T-helper 2 cell treated with Interferon-gamma antibody and Interleukin-4, amounts not matched to agents 5 μg/mL and 100 μg/mL, for 36 hours (primary cell): ENCODE measurements around the gene DNTT.

ENCODE experiments used
- DNase-seq: peaks from one replicate; pipeline ENCODE4 v3.0.0; 2021; ENCODE audit warnings: low spot score
- H3K27ac Mint-ChIP-seq: one replicate; pipeline ENCODE4 v1.8.0; 2021; ENCODE audit warnings: mild to moderate bottlenecking, mixed read lengths
- H3K27me3 Mint-ChIP-seq: one replicate; pipeline ENCODE4 v1.8.0; 2021; ENCODE audit warnings: low read depth, mixed read lengths
- H3K36me3 Mint-ChIP-seq: one replicate; pipeline ENCODE4 v1.8.0; 2021; ENCODE audit warnings: low read depth, mixed read lengths
- H3K4me1 Mint-ChIP-seq: one replicate; pipeline ENCODE4 v1.8.0; 2021; ENCODE audit warnings: low read depth, mixed read lengths
- H3K4me3 Mint-ChIP-seq: one replicate; pipeline ENCODE4 v1.8.0; 2022; ENCODE audit warnings: mild to moderate bottlenecking, moderate library complexity, mixed read lengths
- H3K9me3 Mint-ChIP-seq: one replicate; pipeline ENCODE4 v1.8.0; 2021; ENCODE audit warnings: mixed read lengths

DNTT gene

DNA sequence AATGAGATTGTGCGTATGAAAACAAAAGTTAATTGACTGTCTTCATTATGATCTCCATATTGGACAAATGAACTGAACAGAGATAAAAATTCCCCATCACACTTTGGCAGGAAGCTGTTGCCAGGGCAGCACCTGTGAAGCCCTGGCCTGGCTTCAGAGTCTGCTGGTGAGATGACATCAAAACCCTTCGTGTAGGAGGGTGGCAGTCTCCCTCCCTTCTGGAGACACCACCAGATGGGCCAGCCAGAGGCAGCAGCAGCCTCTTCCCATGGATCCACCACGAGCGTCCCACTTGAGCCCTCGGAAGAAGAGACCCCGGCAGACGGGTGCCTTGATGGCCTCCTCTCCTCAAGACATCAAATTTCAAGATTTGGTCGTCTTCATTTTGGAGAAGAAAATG lies at the start of gene DNTT:
Gene DNTT (plus strand): TSS at position 205 of the 400 bp plus-strand sequence. CDS start 64 bp downstream, at position 269.
- Mint-ChIP-seq H3K9me3 (no peaks in the 10 kb centered on the region), H3K27me3 (peaks cover 30% of the 10 kb centered on the region), H3K4me1 (peaks cover 7% of the 10 kb centered on the region), H3K4me3 (no peak within 1 kb of the TSS), H3K27ac (no peak within 1 kb of the TSS), H3K36me3 (no peaks in the 10 kb centered on the region)
- no peak for DNase-seq

DNA sequence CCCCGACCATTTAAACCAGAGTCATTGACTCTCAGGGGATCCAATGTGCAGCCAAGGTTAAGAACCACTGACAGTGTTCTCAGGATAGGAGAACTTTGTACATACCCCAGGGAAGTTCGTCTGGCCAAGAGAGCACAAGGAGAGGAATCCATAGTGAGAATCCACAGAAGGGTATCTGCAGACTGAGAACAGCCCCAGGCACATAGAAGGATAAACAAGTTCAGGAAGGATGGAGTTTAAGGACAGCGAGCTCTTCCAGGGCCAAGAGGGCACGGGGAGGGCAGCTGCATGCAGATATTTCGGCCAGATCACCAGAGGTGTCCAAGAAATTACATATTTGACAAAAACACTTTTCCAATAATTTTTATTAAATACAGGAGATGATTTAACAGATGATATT lies 49.3 kb upstream of the DNTT start:
- no peak overlapping the region for H3K27ac Mint-ChIP-seq
- no peak overlapping the region for H3K4me3 Mint-ChIP-seq
- H3K4me1 Mint-ChIP-seq, result no peaks in the 10 kb centered on the region
- H3K36me3 Mint-ChIP-seq, result no peaks in the 10 kb centered on the region
- no peaks in the 10 kb centered on the region for H3K9me3 Mint-ChIP-seq
- DNase-seq, result no peak
- H3K27me3 Mint-ChIP-seq, result peaks cover 7% of the 10 kb centered on the region

GRCh38 chr10:96255549-96256333 lies 48.5 kb upstream of the DNTT start:
- H3K27ac Mint-ChIP-seq, result no peak overlapping the region
- no peak for DNase-seq
- H3K27me3 Mint-ChIP-seq, result peaks cover 7% of the 10 kb centered on the region
- no peaks in the 10 kb centered on the region for H3K9me3 Mint-ChIP-seq
- no peaks in the 10 kb centered on the region for H3K36me3 Mint-ChIP-seq
- H3K4me1 Mint-ChIP-seq, result no peaks in the 10 kb centered on the region
- no peak overlapping the region for H3K4me3 Mint-ChIP-seq

DNA sequence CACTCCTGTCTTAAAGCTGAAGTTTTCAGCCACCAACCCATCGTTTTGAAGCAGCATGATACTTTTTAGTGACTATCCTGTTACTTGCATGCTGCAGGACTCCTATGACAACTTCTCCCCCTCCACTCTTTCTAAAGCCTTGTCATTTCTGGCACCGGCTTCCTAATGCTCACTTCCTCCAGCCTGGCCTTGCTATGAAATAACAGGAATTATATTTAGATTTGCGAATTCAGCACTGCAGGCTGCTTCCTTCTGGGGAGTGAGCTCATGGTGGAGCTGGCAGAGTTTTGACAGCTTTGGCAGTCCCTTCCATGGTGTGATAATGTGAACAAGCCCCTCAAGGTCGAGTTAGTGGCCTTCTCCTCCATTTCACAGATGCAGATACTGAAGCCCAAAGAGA lies 46.3 kb upstream of the DNTT start:
- Mint-ChIP-seq H3K36me3 (no peaks in the 10 kb centered on the region), H3K27me3 (peaks cover 3% of the 10 kb centered on the region), H3K9me3 (no peaks in the 10 kb centered on the region), H3K4me1 (no peaks in the 10 kb centered on the region), H3K27ac (no peak overlapping the region), H3K4me3 (no peak overlapping the region)
- no peak for DNase-seq

GRCh38 chr10:96259150-96259549 lies 45.1 kb upstream of the DNTT start:
- DNase-seq, result no peak
- peaks cover 3% of the 10 kb centered on the region for H3K27me3 Mint-ChIP-seq
- H3K36me3 Mint-ChIP-seq, result no peaks in the 10 kb centered on the region
- no peaks in the 10 kb centered on the region for H3K4me1 Mint-ChIP-seq
- H3K27ac Mint-ChIP-seq, result no peak overlapping the region
- no peaks in the 10 kb centered on the region for H3K9me3 Mint-ChIP-seq
- no peak overlapping the region for H3K4me3 Mint-ChIP-seq

DNA sequence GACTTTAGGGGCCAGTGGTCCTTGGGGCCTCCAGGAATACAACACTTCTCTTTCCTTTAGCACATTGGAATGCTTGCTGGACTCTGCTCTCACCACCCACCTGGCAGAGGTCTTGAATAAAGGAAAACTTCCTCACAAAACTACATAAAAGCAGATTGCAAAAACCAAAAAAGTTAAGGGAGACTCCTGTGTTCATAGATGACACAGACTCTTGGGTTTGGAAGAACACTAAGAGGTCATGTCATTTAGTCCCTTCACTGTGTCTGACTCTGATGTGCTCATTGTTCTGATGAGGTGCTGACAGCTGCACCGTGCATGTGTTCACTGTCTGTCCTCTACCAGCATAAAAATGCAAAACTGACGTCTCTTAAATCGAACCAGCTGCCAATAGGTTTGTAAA lies 44.2 kb upstream of the DNTT start:
- Mint-ChIP-seq H3K9me3 (no peaks in the 10 kb centered on the region), H3K27ac (no peak overlapping the region), H3K36me3 (no peaks in the 10 kb centered on the region), H3K27me3 (peaks cover 3% of the 10 kb centered on the region), H3K4me3 (no peak overlapping the region), H3K4me1 (no peaks in the 10 kb centered on the region)
- no peak for DNase-seq

DNA sequence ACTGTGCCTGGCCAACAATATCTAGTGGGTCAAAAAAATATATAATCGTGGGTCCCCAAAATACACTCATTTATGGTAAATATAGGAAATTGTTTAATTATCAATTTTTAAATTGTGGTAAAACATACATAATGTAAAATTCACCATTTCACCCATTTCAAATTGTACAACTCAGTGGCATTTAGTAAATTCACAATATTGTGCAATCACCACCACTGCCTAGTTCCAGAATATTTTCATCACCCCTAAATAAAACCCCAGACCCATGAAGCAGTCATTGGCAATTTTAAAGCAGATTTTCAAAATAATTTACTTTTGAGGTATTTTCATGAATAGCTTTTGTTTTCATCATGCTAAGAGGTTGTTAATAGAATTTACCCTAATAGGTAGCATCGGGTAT lies 43.1 kb upstream of the DNTT start:
- Mint-ChIP-seq H3K36me3 (no peaks in the 10 kb centered on the region), H3K4me3 (no peak overlapping the region), H3K27ac (no peak overlapping the region), H3K4me1 (no peaks in the 10 kb centered on the region), H3K9me3 (no peaks in the 10 kb centered on the region), H3K27me3 (peaks cover 3% of the 10 kb centered on the region)
- no peak for DNase-seq

DNA sequence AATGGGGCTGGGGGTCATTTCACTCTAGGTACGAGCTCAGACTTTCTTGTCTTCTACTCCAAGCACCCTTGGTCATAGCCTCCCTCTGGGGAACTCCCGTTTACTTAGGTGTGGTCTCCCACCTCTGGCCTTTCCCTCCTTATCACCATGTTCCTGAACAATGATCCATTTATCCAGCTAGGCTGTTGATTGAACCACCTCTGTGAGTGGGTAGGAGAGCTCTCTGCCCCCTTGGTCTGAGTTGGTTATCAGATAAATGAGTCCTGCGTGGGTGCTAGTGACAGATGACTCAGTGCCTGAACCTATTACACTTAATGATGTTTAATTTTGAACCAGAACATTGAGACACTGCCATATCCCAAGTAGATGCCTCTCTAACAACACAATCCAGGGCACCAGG lies 42.3 kb upstream of the DNTT start:
- Mint-ChIP-seq H3K27ac (no peak overlapping the region), H3K36me3 (no peaks in the 10 kb centered on the region), H3K4me1 (no peaks in the 10 kb centered on the region), H3K4me3 (no peak overlapping the region), H3K27me3 (peaks cover 3% of the 10 kb centered on the region), H3K9me3 (no peaks in the 10 kb centered on the region)
- DNase-seq, result no peak

DNA sequence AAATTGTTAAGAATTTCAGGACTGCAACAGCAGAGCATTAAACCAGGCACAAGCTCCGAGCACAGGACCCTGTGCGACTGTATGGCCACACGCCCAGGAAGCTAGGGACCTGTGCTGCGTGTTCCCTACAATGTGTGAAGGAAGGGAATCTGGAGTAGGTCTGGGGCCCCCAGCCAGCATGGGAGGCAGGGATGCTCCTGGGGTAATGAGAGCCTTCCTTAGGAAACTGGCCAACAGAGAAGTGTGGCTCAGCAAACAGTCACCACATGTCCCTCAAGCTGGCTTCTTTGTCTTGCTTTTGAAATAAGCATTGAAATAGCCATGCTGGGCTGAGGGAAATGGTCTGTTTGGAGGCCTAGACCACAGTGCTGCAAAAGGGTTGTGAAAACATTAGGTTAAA lies 41.1 kb upstream of the DNTT start:
- Mint-ChIP-seq H3K4me1 (no peaks in the 10 kb centered on the region), H3K27me3 (peaks cover 3% of the 10 kb centered on the region), H3K27ac (no peak overlapping the region), H3K36me3 (no peaks in the 10 kb centered on the region), H3K9me3 (no peaks in the 10 kb centered on the region), H3K4me3 (no peak overlapping the region)
- DNase-seq, result no peak

DNA sequence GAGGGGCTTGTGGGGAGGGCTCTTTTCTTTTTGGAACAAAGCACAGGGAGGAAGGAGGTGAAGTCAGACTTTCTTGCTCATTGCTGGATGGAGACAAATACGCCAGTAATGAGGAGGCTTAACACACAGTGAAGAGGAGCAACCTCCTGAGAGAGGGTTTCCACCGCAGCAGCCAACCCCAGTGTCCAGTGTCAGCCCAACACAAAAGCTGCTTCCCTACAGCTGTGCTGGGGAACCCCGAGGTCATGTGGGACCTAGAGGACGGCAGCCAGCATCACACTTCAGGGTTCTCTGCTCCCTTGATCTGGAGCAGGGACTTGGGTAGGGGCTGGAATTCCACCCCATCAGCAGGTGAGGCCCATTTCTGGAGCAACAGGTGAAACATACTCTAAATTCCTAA lies 40.6 kb upstream of the DNTT start:
- H3K27me3 Mint-ChIP-seq, result peaks cover 3% of the 10 kb centered on the region
- no peak for DNase-seq
- H3K27ac Mint-ChIP-seq, result no peak overlapping the region
- no peaks in the 10 kb centered on the region for H3K4me1 Mint-ChIP-seq
- no peak overlapping the region for H3K4me3 Mint-ChIP-seq
- no peaks in the 10 kb centered on the region for H3K36me3 Mint-ChIP-seq
- H3K9me3 Mint-ChIP-seq, result no peaks in the 10 kb centered on the region

GRCh38 chr10:96264938-96265337 lies 39.3 kb upstream of the DNTT start:
- Mint-ChIP-seq H3K9me3 (no peaks in the 10 kb centered on the region), H3K4me1 (no peaks in the 10 kb centered on the region)

GRCh38 chr10:96266118-96266770 lies 38.0 kb upstream of the DNTT start:
- Mint-ChIP-seq H3K27ac (no peak overlapping the region), H3K27me3 (peaks cover 11% of the 10 kb centered on the region), H3K4me1 (no peaks in the 10 kb centered on the region), H3K4me3 (no peak overlapping the region), H3K9me3 (no peaks in the 10 kb centered on the region), H3K36me3 (no peaks in the 10 kb centered on the region)
- no peak for DNase-seq

More at GRCh38 chr10:96264938-96265337, 39.3 kb upstream of the DNTT start:
- Mint-ChIP-seq H3K4me3 (no peak overlapping the region), H3K36me3 (no peaks in the 10 kb centered on the region), H3K27ac (no peak overlapping the region), H3K27me3 (peaks cover 10% of the 10 kb centered on the region)
- no peak for DNase-seq

- H3K27me3 Mint-ChIP-seq, result peaks cover 11% of the 10 kb centered on the region
- H3K4me1 Mint-ChIP-seq, result no peaks in the 10 kb centered on the region
- H3K4me3 Mint-ChIP-seq, result no peak overlapping the region
- H3K9me3 Mint-ChIP-seq, result no peaks in the 10 kb centered on the region
- no peak overlapping the region for H3K27ac Mint-ChIP-seq
- no peaks in the 10 kb centered on the region for H3K36me3 Mint-ChIP-seq
- DNase-seq, result no peak
Observed at GRCh38 chr10:96267234-96267705, 37.0 kb upstream of the DNTT start.

DNA sequence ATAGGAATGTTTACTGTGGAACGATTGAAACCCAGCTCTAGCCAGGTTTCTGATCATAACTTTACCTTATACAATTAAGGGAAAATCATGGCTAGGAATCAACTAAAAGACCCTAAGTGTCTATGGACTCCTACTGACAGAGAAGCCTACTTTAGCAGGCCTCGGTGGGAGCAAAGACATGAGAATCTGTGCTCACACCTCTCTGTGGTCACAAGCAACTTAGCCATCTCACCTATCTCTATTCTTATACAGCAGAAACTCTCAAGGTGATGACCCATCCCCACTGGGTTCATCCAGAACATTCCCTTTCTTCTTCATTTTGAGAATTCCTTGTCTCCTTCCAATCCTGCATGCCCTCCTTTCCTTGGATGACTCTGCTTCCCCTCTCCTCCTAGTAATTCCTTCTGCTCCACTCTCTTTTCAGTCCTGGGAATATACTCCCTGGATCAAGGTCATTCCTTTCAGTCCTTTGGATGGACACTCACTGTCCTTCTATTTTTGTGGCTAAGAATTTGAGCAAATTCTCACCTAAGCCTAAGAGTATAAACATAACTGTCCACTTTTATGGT lies 35.8 kb upstream of the DNTT start:
- no peaks in the 10 kb centered on the region for H3K4me1 Mint-ChIP-seq
- no peak for DNase-seq
- H3K9me3 Mint-ChIP-seq, result no peaks in the 10 kb centered on the region
- peaks cover 14% of the 10 kb centered on the region for H3K27me3 Mint-ChIP-seq
- no peak overlapping the region for H3K4me3 Mint-ChIP-seq
- no peak overlapping the region for H3K27ac Mint-ChIP-seq
- H3K36me3 Mint-ChIP-seq, result no peaks in the 10 kb centered on the region
